H1 (cell line): ENCODE measurements around the gene LHFPL6. TPM values are rescaled to one million over a fixed set of nuclear protein-coding genes. Genes with fewer than 3 reads are reported as not detected.

Experiments
- NRF1 ChIP-seq: IDR thresholded peaks from 2 replicates; pipeline ENCODE4 v1.6.1; 2011; ENCODE audit warnings: mild to moderate bottlenecking, low read depth, low read length, improper control_type of control experiment
- polyA plus RNA-seq, 7 experiments: library from polyadenylated mRNA; depleted of rRNA in 3 of 7; stranded (reverse) in 5 of 7; unstranded in 2 of 7; fragments of >200 nt in 5 of 7; fragments of 200-250 nt in 2 of 7; gene quantifications; 1 replicate in 5 of 7; 2 replicates in 1 of 7; 4 replicates in 1 of 7; pipeline versions ENCODE4 v1.2.1 to v1.2.3, GENCODE V29; 2011 to 2013; ENCODE audit warnings: missing spikeins in 2 of 7, mixed read lengths in 2 of 7
- total RNA-seq: library from RNA; stranded (reverse); fragmentation: NEBNext Ultra II Directional; extraction: Animal tissue kit (Norgen Biotek cat#: 25700); gene quantifications from 2 replicates; pipeline ENCODE4 v1.2.1, GENCODE V29; 2021
- TF ChIP-seq, protein P1 (sequence below): IDR thresholded peaks from 2 replicates; pipeline ENCODE4 v1.6.1; 2011; ENCODE audit warnings: low read length, improper control_type of control experiment

The LHFPL6 gene
- total and polyA plus RNA-seq, 2 of the 8 experiments (the other 6 are each of a cell fraction or from before 2014, with no cell fraction given): 7.6 to 17.0 TPM

DNA sequence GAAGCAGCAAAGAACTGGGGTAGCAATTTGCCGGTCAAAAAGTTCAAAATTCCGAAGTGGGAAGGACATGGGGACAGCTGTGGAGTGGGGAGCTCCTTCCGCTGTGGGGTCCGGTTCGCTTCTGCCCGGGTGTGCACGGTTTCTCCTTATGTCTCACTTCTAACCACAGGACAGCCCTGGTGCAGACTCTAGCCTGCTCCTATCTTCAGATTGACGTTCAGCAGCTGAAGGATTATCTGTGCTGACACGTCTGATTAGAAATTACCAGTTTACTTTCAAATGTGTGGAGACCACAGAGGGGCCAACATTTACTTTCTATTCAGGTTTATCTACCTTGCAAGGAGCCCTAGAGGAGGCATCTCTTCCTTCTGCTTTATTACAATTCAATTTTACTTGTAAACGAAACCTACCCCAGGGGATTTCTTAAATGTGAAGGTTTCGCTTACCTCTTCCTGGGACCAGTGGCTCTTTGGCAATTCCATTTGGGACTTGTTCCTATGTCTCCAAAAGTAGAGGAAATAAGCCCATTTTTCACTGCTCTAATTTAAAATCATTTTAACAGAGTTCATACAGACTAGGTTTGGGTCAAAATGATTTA lies 27.3 kb downstream of the LHFPL6 start (continued):
- TF ChIP-seq, protein P1, sequence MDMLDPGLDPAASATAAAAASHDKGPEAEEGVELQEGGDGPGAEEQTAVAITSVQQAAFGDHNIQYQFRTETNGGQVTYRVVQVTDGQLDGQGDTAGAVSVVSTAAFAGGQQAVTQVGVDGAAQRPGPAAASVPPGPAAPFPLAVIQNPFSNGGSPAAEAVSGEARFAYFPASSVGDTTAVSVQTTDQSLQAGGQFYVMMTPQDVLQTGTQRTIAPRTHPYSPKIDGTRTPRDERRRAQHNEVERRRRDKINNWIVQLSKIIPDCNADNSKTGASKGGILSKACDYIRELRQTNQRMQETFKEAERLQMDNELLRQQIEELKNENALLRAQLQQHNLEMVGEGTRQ: no peak
- no peak for TF ChIP-seq NRF1
